ENCODE data around the gene ADCY9.

DNA sequence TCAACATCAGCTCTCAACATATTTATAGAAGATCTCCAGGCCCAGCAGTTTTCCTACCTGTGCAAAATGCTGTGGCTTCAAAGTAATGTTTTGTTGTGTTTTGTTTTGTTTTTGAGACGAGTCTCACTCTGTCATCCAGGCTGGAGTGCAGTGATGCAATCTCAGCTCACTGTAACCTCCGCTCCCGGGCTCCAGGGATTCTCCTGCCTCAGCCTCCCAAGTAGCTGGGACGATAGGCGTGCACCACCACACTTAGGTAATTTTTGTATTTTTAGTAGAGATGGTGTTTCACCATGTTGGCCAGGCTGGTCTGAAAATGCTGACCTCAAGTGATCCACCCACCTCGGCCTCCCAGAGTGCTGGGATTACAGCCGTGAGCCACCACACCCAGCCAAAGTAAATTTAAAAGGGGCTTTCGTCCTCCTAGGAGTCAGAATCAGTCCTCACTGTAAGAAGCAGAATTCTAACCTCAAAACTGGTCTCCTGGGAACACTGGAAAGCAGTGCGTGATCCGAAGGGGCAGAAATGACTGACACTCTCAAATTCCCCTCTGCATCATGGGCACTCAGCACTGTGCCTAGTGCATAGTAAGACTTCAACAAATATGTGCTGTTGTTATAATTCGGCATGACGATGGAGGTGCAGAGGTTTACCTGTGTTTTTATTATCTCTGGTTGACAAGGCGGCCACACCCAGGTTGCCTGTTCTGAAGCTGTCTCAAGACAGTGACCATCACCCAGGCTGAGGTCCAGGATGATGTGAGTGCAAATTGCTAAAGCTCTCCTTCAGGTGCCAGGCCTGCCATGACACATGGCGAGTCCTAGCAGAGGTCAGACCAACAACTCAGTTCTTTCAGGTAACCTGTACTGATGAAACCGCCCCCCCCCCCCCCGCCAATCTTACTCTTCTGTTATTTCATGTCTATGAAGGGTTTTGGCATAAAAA, 59.8 kb downstream of the ADCY9 start:
- TF ChIP-seq, protein P1, sequence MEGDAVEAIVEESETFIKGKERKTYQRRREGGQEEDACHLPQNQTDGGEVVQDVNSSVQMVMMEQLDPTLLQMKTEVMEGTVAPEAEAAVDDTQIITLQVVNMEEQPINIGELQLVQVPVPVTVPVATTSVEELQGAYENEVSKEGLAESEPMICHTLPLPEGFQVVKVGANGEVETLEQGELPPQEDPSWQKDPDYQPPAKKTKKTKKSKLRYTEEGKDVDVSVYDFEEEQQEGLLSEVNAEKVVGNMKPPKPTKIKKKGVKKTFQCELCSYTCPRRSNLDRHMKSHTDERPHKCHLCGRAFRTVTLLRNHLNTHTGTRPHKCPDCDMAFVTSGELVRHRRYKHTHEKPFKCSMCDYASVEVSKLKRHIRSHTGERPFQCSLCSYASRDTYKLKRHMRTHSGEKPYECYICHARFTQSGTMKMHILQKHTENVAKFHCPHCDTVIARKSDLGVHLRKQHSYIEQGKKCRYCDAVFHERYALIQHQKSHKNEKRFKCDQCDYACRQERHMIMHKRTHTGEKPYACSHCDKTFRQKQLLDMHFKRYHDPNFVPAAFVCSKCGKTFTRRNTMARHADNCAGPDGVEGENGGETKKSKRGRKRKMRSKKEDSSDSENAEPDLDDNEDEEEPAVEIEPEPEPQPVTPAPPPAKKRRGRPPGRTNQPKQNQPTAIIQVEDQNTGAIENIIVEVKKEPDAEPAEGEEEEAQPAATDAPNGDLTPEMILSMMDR (IDR thresholded peaks at IDR 0.05; ENCODE audit: insufficient read depth, low read depth, low read length) = no peak
- TF ChIP-seq EZH2 (IDR thresholded peaks at IDR 0.05; ENCODE audit: insufficient read depth, low read length) = no peak

Data from astrocyte (in vitro differentiated cells and primary cell).